Measurements from ENCODE around the gene GPR37L1. TPM values are rescaled to one million over a fixed set of nuclear protein-coding genes. Genes with fewer than 3 reads are reported as not detected.

GPR37L1 gene
- total RNA-seq, 5 donors from 2014 or later (not counting 1 experiment from before 2014, with no cell fraction given): not detected

GRCh38 chr1:202117898-202118371 lies 4.8 kb upstream of the GPR37L1 start:
- H3K9me3 ChIP-seq: no peaks in the 10 kb centered on the region
- H3K27me3 Mint-ChIP-seq: peaks cover 9 to 12% of the 10 kb centered on the region in 2 donors
- no peaks in the 10 kb centered on the region for H3K36me3 Mint-ChIP-seq
- CTCF ChIA-PET: no interaction called here
- POLR2A ChIA-PET: no interaction called here
- no peaks in the 10 kb centered on the region for H3K4me1 ChIP-seq (ENCODE audit: control insufficient read depth in 1 of 2, extremely low read depth in 1 of 2, insufficient read depth in 2 of 2, low read length in 2 of 2)
- no peaks in the 10 kb centered on the region for H3K36me3 ChIP-seq (ENCODE audit: control insufficient read depth in 2 of 2, extremely low read depth in 1 of 2, insufficient read depth in 1 of 2, low read length in 1 of 2)
- peaks cover 0 to 22% of the 10 kb centered on the region in 2 experiments for H3K27me3 ChIP-seq (replicated peaks in 1 of 2; ENCODE audit: control insufficient read depth in 2 of 2, extremely low read depth in 1 of 2, insufficient read depth in 2 of 2, low read length in 1 of 2)
- no peak overlapping the region for H3K4me3 ChIP-seq (ENCODE audit: control insufficient read depth in 1 of 2, extremely low read depth in 1 of 2, low read length in 1 of 2)
- DNase-seq: no peak
- no peaks in the 10 kb centered on the region for H3K4me1 Mint-ChIP-seq
- H3K4me3 Mint-ChIP-seq: no peak overlapping the region
- H3K27ac ChIP-seq (ENCODE audit: low read length): no peak overlapping the region
- no peak overlapping the region for H3K27ac Mint-ChIP-seq
- WGBS (ENCODE audit: insufficient coverage): 74% methylated on average over 7 of the region's 10 CpGs
- no peaks in the 10 kb centered on the region for H3K9me3 Mint-ChIP-seq
- ATAC-seq (replicated peaks in 1 of 4): no peak

- Histone ChIP-seq H3K9me3 (no peaks in the 10 kb centered on the region), H3K27ac (ENCODE audit: low read length) (no peak overlapping the region), H3K4me3 (ENCODE audit: control insufficient read depth in 1 of 2, extremely low read depth in 1 of 2, low read length in 1 of 2) (no peak overlapping the region), H3K27me3 (replicated peaks in 1 of 2; ENCODE audit: control insufficient read depth in 2 of 2, extremely low read depth in 1 of 2, insufficient read depth in 2 of 2, low read length in 1 of 2) (peaks cover 0 to 31% of the 10 kb centered on the region in 2 experiments), H3K36me3 (ENCODE audit: control insufficient read depth in 2 of 2, extremely low read depth in 1 of 2, insufficient read depth in 1 of 2, low read length in 1 of 2) (no peaks in the 10 kb centered on the region), H3K4me1 (ENCODE audit: control insufficient read depth in 1 of 2, extremely low read depth in 1 of 2, insufficient read depth in 2 of 2, low read length in 2 of 2) (no peaks in the 10 kb centered on the region)
- WGBS (ENCODE audit: insufficient coverage): 73% methylated on average over 5 of the region's 7 CpGs
- peaks cover 12 to 15% of the 10 kb centered on the region in 2 donors for H3K27me3 Mint-ChIP-seq
- no peak overlapping the region for H3K4me3 Mint-ChIP-seq
- no peaks in the 10 kb centered on the region for H3K9me3 Mint-ChIP-seq
- H3K27ac Mint-ChIP-seq: no peak overlapping the region
- no peak for ATAC-seq (replicated peaks in 1 of 4)
- no peak for DNase-seq
- H3K36me3 Mint-ChIP-seq: no peaks in the 10 kb centered on the region
- POLR2A ChIA-PET: no interaction called here
- H3K4me1 Mint-ChIP-seq: no peaks in the 10 kb centered on the region
- CTCF ChIA-PET: interaction anchor here in 1 of 2 donors (0.6 kb wide), 1 partner anchor 225 kb away, joined by 4 read pairs; no protein-coding TSS in a partner anchor
Observed at GRCh38 chr1:202121006-202121405, 1.7 kb upstream of the GPR37L1 start.

- no peak for ATAC-seq (replicated peaks in 1 of 4)
- ChIA-PET CTCF (no interaction called here), POLR2A (no interaction called here)
- Histone ChIP-seq H3K4me1 (ENCODE audit: control insufficient read depth in 1 of 2, extremely low read depth in 1 of 2, insufficient read depth in 2 of 2, low read length in 2 of 2) (no peaks in the 10 kb centered on the region), H3K4me3 (ENCODE audit: control insufficient read depth in 1 of 2, extremely low read depth in 1 of 2, low read length in 1 of 2) (no peak overlapping the region), H3K27ac (ENCODE audit: low read length) (no peak overlapping the region), H3K9me3 (no peaks in the 10 kb centered on the region), H3K27me3 (replicated peaks in 1 of 2; ENCODE audit: control insufficient read depth in 2 of 2, extremely low read depth in 1 of 2, insufficient read depth in 2 of 2, low read length in 1 of 2) (peaks cover 0 to 31% of the 10 kb centered on the region in 2 experiments), H3K36me3 (ENCODE audit: control insufficient read depth in 2 of 2, extremely low read depth in 1 of 2, insufficient read depth in 1 of 2, low read length in 1 of 2) (no peaks in the 10 kb centered on the region)
- 94% methylated on average over 8 of the region's 10 CpGs for WGBS (ENCODE audit: insufficient coverage)
- H3K4me1 Mint-ChIP-seq: peaks cover 0 to 2% (median 0%) of the 10 kb centered on the region in 3 donors
- H3K27ac Mint-ChIP-seq: no peak overlapping the region
- no peaks in the 10 kb centered on the region for H3K36me3 Mint-ChIP-seq
- no peaks in the 10 kb centered on the region for H3K9me3 Mint-ChIP-seq
- H3K27me3 Mint-ChIP-seq: peaks cover 12 to 21% of the 10 kb centered on the region in 2 donors
- H3K4me3 Mint-ChIP-seq: no peak overlapping the region
- DNase-seq: no peak
Observed at GRCh38 chr1:202123336-202123813, 658 bp downstream of the GPR37L1 start.

- POLR2A ChIA-PET: no interaction called here
- Histone ChIP-seq H3K4me1 (ENCODE audit: control insufficient read depth in 1 of 2, extremely low read depth in 1 of 2, insufficient read depth in 2 of 2, low read length in 2 of 2) (no peaks in the 10 kb centered on the region), H3K27ac (ENCODE audit: low read length) (no peak overlapping the region), H3K9me3 (no peaks in the 10 kb centered on the region), H3K27me3 (replicated peaks in 1 of 2; ENCODE audit: control insufficient read depth in 2 of 2, extremely low read depth in 1 of 2, insufficient read depth in 2 of 2, low read length in 1 of 2) (peaks cover 0 to 26% of the 10 kb centered on the region in 2 experiments), H3K36me3 (ENCODE audit: control insufficient read depth in 2 of 2, extremely low read depth in 1 of 2, insufficient read depth in 1 of 2, low read length in 1 of 2) (no peaks in the 10 kb centered on the region), H3K4me3 (ENCODE audit: control insufficient read depth in 1 of 2, extremely low read depth in 1 of 2, low read length in 1 of 2) (no peak overlapping the region)
- Mint-ChIP-seq H3K27ac (no peak overlapping the region), H3K36me3 (no peaks in the 10 kb centered on the region), H3K9me3 (no peaks in the 10 kb centered on the region), H3K27me3 (peaks cover 12 to 21% of the 10 kb centered on the region in 2 donors), H3K4me1 (peaks cover 0 to 2% (median 0%) of the 10 kb centered on the region in 3 donors), H3K4me3 (no peak overlapping the region)
- ATAC-seq (replicated peaks in 1 of 4) (no peak), DNase-seq (no peak)
- CTCF ChIA-PET: no interaction called here
- WGBS (ENCODE audit: insufficient coverage): 90% methylated on average over 3 of the region's 7 CpGs
Observed at GRCh38 chr1:202124142-202124541, 1.4 kb downstream of the GPR37L1 start.

- ChIA-PET POLR2A (no interaction called here), CTCF (interaction anchor here in 1 of 2 donors (1.3 kb wide), 1 partner anchor 9 kb away, joined by 3 read pairs; no protein-coding TSS in a partner anchor)
Observed at GRCh38 chr1:202125611-202126010, 2.9 kb downstream of the GPR37L1 start.

GRCh38 chr1:202126426-202126825 lies 3.7 kb downstream of the GPR37L1 start:
- WGBS (ENCODE audit: insufficient coverage): 0% methylated on average over 1 of the region's 9 CpGs
- H3K27me3 ChIP-seq (replicated peaks in 1 of 2; ENCODE audit: control insufficient read depth in 2 of 2, extremely low read depth in 1 of 2, insufficient read depth in 2 of 2, low read length in 1 of 2): peaks cover 0 to 19% of the 10 kb centered on the region in 2 experiments
- no peak overlapping the region for H3K27ac ChIP-seq (ENCODE audit: low read length)
- Mint-ChIP-seq H3K27ac (no peak overlapping the region), H3K4me1 (peaks cover 0 to 2% (median 0%) of the 10 kb centered on the region in 3 donors), H3K9me3 (no peaks in the 10 kb centered on the region), H3K27me3 (peaks cover 9 to 17% of the 10 kb centered on the region in 2 donors), H3K4me3 (no peak overlapping the region), H3K36me3 (no peaks in the 10 kb centered on the region)
- POLR2A ChIA-PET: no interaction called here
- H3K36me3 ChIP-seq (ENCODE audit: control insufficient read depth in 2 of 2, extremely low read depth in 1 of 2, insufficient read depth in 1 of 2, low read length in 1 of 2): no peaks in the 10 kb centered on the region
- CTCF ChIA-PET: interaction anchor here (0.7 to 1.3 kb wide), 3 partner anchors 8 to 448 kb away, joined by 3 to 5 read pairs (median 3); no protein-coding TSS in a partner anchor
- ATAC-seq (replicated peaks in 1 of 4) (no peak), DNase-seq (no peak)
- no peaks in the 10 kb centered on the region for H3K9me3 ChIP-seq
- H3K4me3 ChIP-seq (ENCODE audit: control insufficient read depth in 1 of 2, extremely low read depth in 1 of 2, low read length in 1 of 2): no peak overlapping the region
- H3K4me1 ChIP-seq (ENCODE audit: control insufficient read depth in 1 of 2, extremely low read depth in 1 of 2, insufficient read depth in 2 of 2, low read length in 2 of 2): no peaks in the 10 kb centered on the region

More at GRCh38 chr1:202125611-202126010, 2.9 kb downstream of the GPR37L1 start:
- H3K4me3 Mint-ChIP-seq: no peak overlapping the region
- H3K36me3 ChIP-seq (ENCODE audit: control insufficient read depth in 2 of 2, extremely low read depth in 1 of 2, insufficient read depth in 1 of 2, low read length in 1 of 2): no peaks in the 10 kb centered on the region
- peaks cover 0 to 17% of the 10 kb centered on the region in 2 experiments for H3K27me3 ChIP-seq (replicated peaks in 1 of 2; ENCODE audit: control insufficient read depth in 2 of 2, extremely low read depth in 1 of 2, insufficient read depth in 2 of 2, low read length in 1 of 2)
- H3K4me1 Mint-ChIP-seq: peaks cover 0 to 2% (median 0%) of the 10 kb centered on the region in 3 donors
- H3K9me3 Mint-ChIP-seq: no peaks in the 10 kb centered on the region
- H3K4me3 ChIP-seq (ENCODE audit: control insufficient read depth in 1 of 2, extremely low read depth in 1 of 2, low read length in 1 of 2): no peak overlapping the region
- no peaks in the 10 kb centered on the region for H3K36me3 Mint-ChIP-seq
- no peak for DNase-seq
- H3K27ac Mint-ChIP-seq: no peak overlapping the region
- WGBS (ENCODE audit: insufficient coverage): no CpG with 5 or more reads among the region's 8 CpGs
- peaks cover 12 to 21% of the 10 kb centered on the region in 2 donors for H3K27me3 Mint-ChIP-seq
- no peak for ATAC-seq (replicated peaks in 1 of 4)
- H3K27ac ChIP-seq (ENCODE audit: low read length): no peak overlapping the region
- no peaks in the 10 kb centered on the region for H3K4me1 ChIP-seq (ENCODE audit: control insufficient read depth in 1 of 2, extremely low read depth in 1 of 2, insufficient read depth in 2 of 2, low read length in 2 of 2)
- H3K9me3 ChIP-seq: no peaks in the 10 kb centered on the region
